RPMI7951 (cell line): ENCODE data around the gene SYN1. TPM values are rescaled to one million over a fixed set of nuclear protein-coding genes. Genes with fewer than 3 reads are reported as not detected.

Experiments used
- DNase-seq: peaks from one replicate; pipeline ENCODE4 v3.0.0-alpha.2; 2012; ENCODE audit warnings: low read depth
- total RNA-seq: library from RNA; depleted of rRNA; stranded (reverse); fragments of >200 nt; shearing (Covaris generic); gene quantifications from 2 replicates; pipeline ENCODE4 v1.2.3, GENCODE V29; 2014; rRNA removed

SYN1 gene
- total RNA-seq, 1 experiment from 2014 or later = 0.12 TPM

- DNase-seq = no peak
Measured at GRCh38 chrX:47530049-47530448, 89.6 kb downstream of the SYN1 start.

DNA sequence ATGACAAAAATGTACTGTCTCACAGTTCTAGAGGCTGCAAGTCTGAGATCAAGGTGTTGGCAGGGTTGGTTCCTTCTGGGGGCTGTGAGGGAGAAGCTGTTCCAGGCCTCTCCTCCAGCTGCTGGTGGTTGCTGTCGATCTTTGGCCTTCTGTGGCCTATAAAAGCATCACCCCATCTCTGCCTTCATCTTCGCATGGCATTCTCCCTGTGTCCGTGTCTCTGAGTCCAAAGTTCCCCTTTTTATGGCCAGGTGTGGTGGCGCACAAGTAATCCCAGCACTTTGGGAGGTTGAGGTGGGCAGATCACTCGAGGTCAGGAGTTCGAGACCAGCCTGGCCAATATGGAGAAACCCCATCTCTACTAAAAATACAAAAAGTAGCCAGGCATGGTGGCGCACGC lies 90.1 kb downstream of the SYN1 start:
- no peak for DNase-seq

DNA sequence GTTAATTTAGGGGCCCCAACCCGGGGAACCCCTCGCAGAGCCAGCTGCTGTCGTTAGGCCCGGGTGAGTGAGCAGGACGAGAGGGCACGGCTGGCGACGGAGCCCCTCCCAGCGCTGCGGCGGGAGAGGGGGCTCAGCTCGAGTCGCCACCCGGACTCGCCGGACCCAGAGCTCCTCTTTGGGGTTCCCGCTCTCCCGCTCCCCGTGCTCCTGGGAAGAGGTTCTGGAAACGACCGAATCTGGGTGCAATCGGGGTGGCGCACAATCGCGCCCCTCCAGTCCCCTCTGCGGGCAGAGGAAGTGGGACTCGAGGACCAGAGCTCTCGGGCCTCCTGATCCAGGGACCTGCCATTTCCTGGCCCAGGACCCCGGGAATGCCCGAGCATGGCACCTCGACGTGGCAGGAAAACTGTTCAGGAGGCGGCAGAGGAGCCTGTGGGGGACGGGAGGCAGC lies 95.9 kb downstream of the SYN1 start:
- DNase-seq = no peak

- DNase-seq = peak; percentile 78
Measured at GRCh38 chrX:47523297-47523696, 96.4 kb downstream of the SYN1 start.

Other genes with a start within 250 kb of the SYN1 start
- 0.48 and 0.59 TPM in 2 replicates for gene ZNF157, start 249.3 kb downstream of the SYN1 start, total RNA-seq
- gene ZNF41, start 136.6 kb downstream of the SYN1 start, total RNA-seq = 15.1 and 15.3 TPM in 2 replicates
- gene ARAF, start 58.7 kb downstream of the SYN1 start, total RNA-seq = 37.3 and 41.5 TPM in 2 replicates
- gene TIMP1, start 37.4 kb downstream of the SYN1 start, total RNA-seq = 737 and 969 TPM in 2 replicates
- gene CFP, start 10.1 kb upstream of the SYN1 start, total RNA-seq = 0.10 and 0.12 TPM in 2 replicates
- 39.0 and 44.8 TPM in 2 replicates for gene ELK1, start 30.7 kb upstream of the SYN1 start, total RNA-seq
- 372 and 401 TPM in 2 replicates for gene UXT, start 39.3 kb upstream of the SYN1 start, total RNA-seq
- gene ZNF81, start 217.0 kb upstream of the SYN1 start, total RNA-seq = 4.2 and 4.7 TPM in 2 replicates